Right lobe of liver (tissue), 6 donors: ENCODE results near the gene OSBPL10. TPM values are rescaled to one million over a fixed set of nuclear protein-coding genes. Genes with fewer than 3 reads are reported as not detected.

ENCODE experiments used
- ATAC-seq, 4 donors: fragments of 200-7000 bp; cut with Tn5 transposase; one replicate each; pipeline ENCODE4 v1.9.1; 2020; ENCODE audit warnings: mild to moderate bottlenecking in 4 of 4, moderate library complexity in 4 of 4
- DNase-seq, 3 donors: peaks; one replicate each; pipeline ENCODE4 v3.0.0-alpha.2; 2020
- H3K27ac ChIP-seq, 3 donors: fragments of 200-600 bp; one replicate each; pipeline ENCODE4 v1.8.0; 2022
- H3K27me3 ChIP-seq, 2 donors: fragments of 200-600 bp; one replicate each; pipeline ENCODE4 v1.8.0; 2022
- H3K36me3 ChIP-seq, 4 donors: fragments of 200-600 bp; sonication (generic) in 1 of 4; one replicate each; pipeline versions ENCODE4 v1.5.1 to v1.8.0; 2017 to 2022; ENCODE audit warnings: control low read depth in 1 of 4
- H3K4me1 ChIP-seq, 4 donors: fragments of 200-600 bp; sonication (generic) in 1 of 4; one replicate each; pipeline versions ENCODE4 v1.5.1 to v1.8.0; 2017 to 2022; ENCODE audit warnings: control low read depth in 1 of 4
- H3K4me3 ChIP-seq, 3 donors: fragments of 200-600 bp; one replicate each; pipeline ENCODE4 v1.8.0; 2022
- H3K9me3 ChIP-seq, 4 donors: fragments of 200-600 bp; sonication (generic) in 1 of 4; one replicate each; pipeline versions ENCODE4 v1.5.1 to v1.8.0; 2017 to 2022; ENCODE audit warnings: control low read depth in 1 of 4
- CTCF ChIP-seq, 4 donors: fragments of 200-600 bp in 3 of 4; fragments of 450-650 bp in 1 of 4; IDR thresholded peaks; one replicate each; pipeline versions ENCODE4 v1.5.1 to v1.8.0; 2016 to 2022; ENCODE audit warnings: antibody characterized with exemption in 4 of 4, mild to moderate bottlenecking in 2 of 4
- POLR2A ChIP-seq: fragments of 450-650 bp; IDR thresholded peaks from one replicate; pipeline ENCODE4 v1.6.1; 2017; ENCODE audit warnings: antibody characterized with exemption, mild to moderate bottlenecking
- WGBS: methylation state at CpG from one replicate; pipeline ENCODE4 v1.1.6; 2018; ENCODE audit warnings: low coverage, low lambda C conversion rate; ENCODE audit not compliant: insufficient coverage; ENCODE audit errors: missing lambda C conversion rate; 5-methylcytosine and 5-hydroxymethylcytosine counted together
- intact Hi-C, 2 donors: fragments of 100-400 bp; cut with DNase I; formaldehyde crosslinking; loops; one replicate each; pipeline versions ENCODE4 v1.11.2 to v1.14.1; 2022
- total RNA-seq, 6 experiments: library from RNA; depleted of rRNA in 2 of 6; stranded (reverse); fragments of >200 nt in 2 of 6; fragmentation: NEBNext Ultra II Directional in 3 of 6; extraction: Animal tissue kit (Norgen Biotek cat#: 25700) in 3 of 6; gene quantifications; one replicate each; pipeline versions ENCODE4 v1.1.0 to v1.2.4, GENCODE V29; 2016 to 2023
- donor health status: DM: no; HTN: yes; CAD: no.
- donor health status: DM: no; HTN: no; CAD: no.
- donor health status: DM: no; HTN: no; CAD: no.
- donor health status: DM: no; HTN: yes; CAD: no.
- donor health status: DM: no; HTN: yes; CAD: no.

OSBPL10 gene
- total RNA-seq, 6 experiments from 2014 or later: 2.2 to 13.0 (median 3.7) TPM

GRCh38 chr3:31973081-31973480 lies 8.0 kb downstream of the OSBPL10 start:
- no peaks in the 10 kb centered on the region for H3K36me3 ChIP-seq
- H3K27me3 ChIP-seq: no peaks in the 10 kb centered on the region
- no peak for DNase-seq
- no peak for ATAC-seq
- TF ChIP-seq POLR2A: no peak
- no peak for TF ChIP-seq CTCF (IDR thresholded peaks at IDR 0.05)
- H3K9me3 ChIP-seq: no peaks in the 10 kb centered on the region
- H3K4me3 ChIP-seq: no peak overlapping the region
- 71% methylated on average over 4 of the region's 4 CpGs for WGBS
- H3K27ac ChIP-seq: no peak overlapping the region
- intact Hi-C loops: no loop called here
- H3K4me1 ChIP-seq: no peaks in the 10 kb centered on the region

- no peak overlapping the region for H3K4me3 ChIP-seq
- no peaks in the 10 kb centered on the region for H3K36me3 ChIP-seq
- no peaks in the 10 kb centered on the region for H3K27me3 ChIP-seq
- ATAC-seq: no peak
- no peaks in the 10 kb centered on the region for H3K4me1 ChIP-seq
- TF ChIP-seq CTCF (IDR thresholded peaks at IDR 0.05) (no peak), POLR2A (no peak)
- H3K27ac ChIP-seq: no peak overlapping the region
- no peak for DNase-seq
- intact Hi-C loops: no loop called here
- WGBS: 94% methylated on average over 3 of the region's 3 CpGs
- no peaks in the 10 kb centered on the region for H3K9me3 ChIP-seq
Measured at GRCh38 chr3:31971607-31972006, 9.5 kb downstream of the OSBPL10 start.

GRCh38 chr3:31968927-31969418 lies 12.1 kb downstream of the OSBPL10 start:
- TF ChIP-seq CTCF (IDR thresholded peaks at IDR 0.05) (no peak), POLR2A (no peak)
- DNase-seq (no peak), ATAC-seq (no peak)
- 65% methylated on average over 6 of the region's 6 CpGs for WGBS
- Histone ChIP-seq H3K27ac (peak overlapping the region in 1 of 3 donors; percentile 40), H3K9me3 (no peaks in the 10 kb centered on the region), H3K4me1 (no peaks in the 10 kb centered on the region), H3K36me3 (no peaks in the 10 kb centered on the region), H3K27me3 (no peaks in the 10 kb centered on the region), H3K4me3 (no peak overlapping the region)
- intact Hi-C loops: no loop called here

- ATAC-seq (peak in 3 of 4 donors; percentile 28 to 59 (median 46)), DNase-seq (no peak)
- peak overlapping the region in 1 of 3 donors; percentile 40 for H3K27ac ChIP-seq
- H3K4me3 ChIP-seq: no peak overlapping the region
- no peaks in the 10 kb centered on the region for H3K9me3 ChIP-seq
- intact Hi-C loops: no loop called here
- no peaks in the 10 kb centered on the region for H3K36me3 ChIP-seq
- no peaks in the 10 kb centered on the region for H3K4me1 ChIP-seq
- TF ChIP-seq CTCF (IDR thresholded peaks at IDR 0.05) (no peak), POLR2A (no peak)
- no peaks in the 10 kb centered on the region for H3K27me3 ChIP-seq
- WGBS: 55% methylated on average over 2 of the region's 2 CpGs
Measured at GRCh38 chr3:31968369-31968926, 12.6 kb downstream of the OSBPL10 start.
